Natural killer cell (primary cell): ENCODE data around the gene TEAD3. TPM values are rescaled to one million over a fixed set of nuclear protein-coding genes. Genes with fewer than 3 reads are reported as not detected.
"Not testable (repeated sequence)": the region's sequence is repeated elsewhere in the genome, so short reads cannot be mapped to it uniquely, and the experiment has no call there.

Source experiments
- ATAC-seq, 3 donors: fragments of 150-1000 bp in 2 of 3; fragments of 200-7000 bp in 1 of 3; cut with Tn5 transposase; 1 replicate in 1 of 3; 2 replicates in 2 of 3; pipeline ENCODE4 v1.10.0; 2021; ENCODE audit warnings: mild to moderate bottlenecking in 2 of 3, moderate library complexity in 2 of 3
- DNase-seq, 2 donors: peaks; one replicate each; pipeline versions ENCODE4 v3.0.0 to v3.0.0-alpha.2; 2013 to 2021; ENCODE audit warnings: mixed read lengths in 1 of 2
- H3K27ac ChIP-seq: one replicate; pipeline ENCODE4 v1.5.1; 2013; ENCODE audit warnings: mild to moderate bottlenecking, low read length
- H3K27me3 ChIP-seq: one replicate; pipeline ENCODE4 v1.6.1; 2013; ENCODE audit warnings: low read length; ENCODE audit not compliant: control insufficient read depth, insufficient read depth
- H3K36me3 ChIP-seq: one replicate; pipeline ENCODE4 v1.6.1; 2013; ENCODE audit warnings: low read length; ENCODE audit not compliant: control insufficient read depth, insufficient read depth
- H3K4me1 ChIP-seq: one replicate; pipeline ENCODE4 v1.6.1; 2013; ENCODE audit warnings: low read length; ENCODE audit not compliant: control insufficient read depth, insufficient read depth
- H3K4me3 ChIP-seq: one replicate; pipeline ENCODE4 v1.5.1; 2013; ENCODE audit warnings: low read length
- H3K9me3 ChIP-seq: one replicate; pipeline ENCODE4 v1.6.1; 2013; ENCODE audit warnings: low read length; ENCODE audit not compliant: control insufficient read depth, insufficient read depth
- H3K27ac Mint-ChIP-seq, 2 donors: one replicate each; pipeline ENCODE4 v1.8.0; 2022; ENCODE audit warnings: mild to moderate bottlenecking in 2 of 2, mixed read lengths in 2 of 2, moderate library complexity in 1 of 2
- H3K27me3 Mint-ChIP-seq, 2 donors: one replicate each; pipeline ENCODE4 v1.8.0; 2022; ENCODE audit warnings: low read depth in 2 of 2, mixed read lengths in 2 of 2
- H3K36me3 Mint-ChIP-seq: one replicate; pipeline ENCODE4 v1.8.0; 2022; ENCODE audit warnings: mixed read lengths
- H3K4me1 Mint-ChIP-seq, 2 donors: one replicate each; pipeline ENCODE4 v1.8.0; 2022; ENCODE audit warnings: mixed read lengths in 2 of 2
- H3K4me3 Mint-ChIP-seq: one replicate; pipeline ENCODE4 v1.8.0; 2022; ENCODE audit warnings: mild to moderate bottlenecking, moderate library complexity, mixed read lengths
- H3K9me3 Mint-ChIP-seq, 2 donors: one replicate each; pipeline ENCODE4 v1.8.0; 2022; ENCODE audit warnings: mixed read lengths in 2 of 2
- WGBS: methylation state at CpG from one replicate; pipeline ENCODE4 v1.1.7; 2013; ENCODE audit warnings: missing lambda C conversion rate; ENCODE audit not compliant: insufficient coverage; 5-methylcytosine and 5-hydroxymethylcytosine counted together
- intact Hi-C: fragments of 100-400 bp; cut with micrococcal nuclease; formaldehyde crosslinking; loops from one replicate; pipeline ENCODE4 v1.14.2; 2022
- total RNA-seq, 4 donors: library from RNA; stranded (reverse); fragments of 120-200 nt in 1 of 4; gene quantifications; one replicate each; pipeline versions ENCODE4 v1.2.3 to v1.2.4, GENCODE V29; 2013 to 2022
- TF ChIP-seq, protein P1 (sequence below): fragments of 200-600 bp; IDR thresholded peaks from one replicate; pipeline ENCODE4 v1.8.0; 2022; ENCODE audit warnings: antibody characterized with exemption

Gene TEAD3
- total RNA-seq, 3 donors from 2014 or later (not counting 1 experiment from before 2014, with no cell fraction given), result 0.39 TPM; not detected in 2

DNA sequence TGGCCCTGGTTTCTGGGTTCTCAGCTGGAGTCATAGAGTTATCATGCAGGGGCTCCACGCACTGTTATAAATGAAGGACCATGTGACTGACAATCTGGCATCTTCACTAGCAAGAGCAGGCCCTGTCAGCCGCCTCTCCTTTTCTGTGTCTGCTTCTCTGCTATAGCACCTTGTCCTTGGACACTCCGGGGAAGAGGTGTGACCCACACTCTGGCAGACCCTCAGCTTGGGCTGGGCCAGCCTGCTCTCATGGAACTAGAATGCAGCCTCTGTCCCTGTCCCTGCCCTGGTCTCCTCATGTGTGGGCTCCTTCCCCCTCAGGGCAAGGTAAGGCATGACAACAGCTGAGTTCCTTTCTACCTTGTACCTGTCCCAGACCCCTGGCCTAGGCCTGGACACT lies 55.7 kb downstream of the TEAD3 start:
- Histone ChIP-seq H3K9me3 (no peaks in the 10 kb centered on the region), H3K27ac (no peak overlapping the region), H3K27me3 (no peaks in the 10 kb centered on the region), H3K4me3 (no peak overlapping the region), H3K4me1 (peaks cover 7% of the 10 kb centered on the region), H3K36me3 (no peaks in the 10 kb centered on the region)
- no peaks in the 10 kb centered on the region for H3K36me3 Mint-ChIP-seq
- no peak for ATAC-seq
- H3K27ac Mint-ChIP-seq, result no peak overlapping the region
- no peak overlapping the region for H3K4me3 Mint-ChIP-seq
- DNase-seq, result no peak
- H3K27me3 Mint-ChIP-seq, result no peaks in the 10 kb centered on the region
- intact Hi-C loops, result no loop called here
- 91% methylated on average over 3 of the region's 3 CpGs for WGBS
- H3K9me3 Mint-ChIP-seq, result no peaks in the 10 kb centered on the region
- H3K4me1 Mint-ChIP-seq, result peaks cover 0 to 6% of the 10 kb centered on the region in 2 donors
- TF ChIP-seq, protein P1, sequence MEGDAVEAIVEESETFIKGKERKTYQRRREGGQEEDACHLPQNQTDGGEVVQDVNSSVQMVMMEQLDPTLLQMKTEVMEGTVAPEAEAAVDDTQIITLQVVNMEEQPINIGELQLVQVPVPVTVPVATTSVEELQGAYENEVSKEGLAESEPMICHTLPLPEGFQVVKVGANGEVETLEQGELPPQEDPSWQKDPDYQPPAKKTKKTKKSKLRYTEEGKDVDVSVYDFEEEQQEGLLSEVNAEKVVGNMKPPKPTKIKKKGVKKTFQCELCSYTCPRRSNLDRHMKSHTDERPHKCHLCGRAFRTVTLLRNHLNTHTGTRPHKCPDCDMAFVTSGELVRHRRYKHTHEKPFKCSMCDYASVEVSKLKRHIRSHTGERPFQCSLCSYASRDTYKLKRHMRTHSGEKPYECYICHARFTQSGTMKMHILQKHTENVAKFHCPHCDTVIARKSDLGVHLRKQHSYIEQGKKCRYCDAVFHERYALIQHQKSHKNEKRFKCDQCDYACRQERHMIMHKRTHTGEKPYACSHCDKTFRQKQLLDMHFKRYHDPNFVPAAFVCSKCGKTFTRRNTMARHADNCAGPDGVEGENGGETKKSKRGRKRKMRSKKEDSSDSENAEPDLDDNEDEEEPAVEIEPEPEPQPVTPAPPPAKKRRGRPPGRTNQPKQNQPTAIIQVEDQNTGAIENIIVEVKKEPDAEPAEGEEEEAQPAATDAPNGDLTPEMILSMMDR, result no peak

DNA sequence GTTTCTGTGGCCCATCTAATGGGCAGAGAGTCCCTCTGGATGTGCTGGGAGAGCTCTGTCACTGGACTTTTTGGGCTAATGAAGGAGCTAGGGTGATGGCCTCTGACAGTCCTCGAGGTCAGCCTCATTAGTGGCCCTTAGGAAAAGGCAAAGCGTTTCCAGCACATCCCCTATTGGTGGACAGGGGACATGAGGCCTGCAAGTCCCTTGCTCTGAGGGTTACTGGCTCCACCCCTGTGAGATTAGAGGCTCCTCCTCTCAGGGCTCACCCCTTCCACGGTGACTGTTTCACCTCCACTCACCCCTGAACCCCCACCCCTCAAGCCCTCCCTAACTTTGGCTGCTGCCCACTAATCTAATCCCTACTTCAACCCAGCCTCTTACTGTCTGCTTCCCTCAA lies 57.6 kb downstream of the TEAD3 start:
- no peak overlapping the region for H3K4me3 ChIP-seq
- Mint-ChIP-seq H3K9me3 (no peaks in the 10 kb centered on the region), H3K4me3 (no peak overlapping the region), H3K36me3 (no peaks in the 10 kb centered on the region), H3K27me3 (no peaks in the 10 kb centered on the region), H3K27ac (no peak overlapping the region), H3K4me1 (no peaks in the 10 kb centered on the region)
- intact Hi-C loops, result no loop called here
- H3K36me3 ChIP-seq, result no peaks in the 10 kb centered on the region
- no peaks in the 10 kb centered on the region for H3K4me1 ChIP-seq
- H3K27me3 ChIP-seq, result no peaks in the 10 kb centered on the region
- no peak for DNase-seq
- no peak overlapping the region for H3K27ac ChIP-seq
- ATAC-seq, result no peak
- 67% methylated on average over 3 of the region's 3 CpGs for WGBS
- TF ChIP-seq, protein P1, result no peak
- no peaks in the 10 kb centered on the region for H3K9me3 ChIP-seq

DNA sequence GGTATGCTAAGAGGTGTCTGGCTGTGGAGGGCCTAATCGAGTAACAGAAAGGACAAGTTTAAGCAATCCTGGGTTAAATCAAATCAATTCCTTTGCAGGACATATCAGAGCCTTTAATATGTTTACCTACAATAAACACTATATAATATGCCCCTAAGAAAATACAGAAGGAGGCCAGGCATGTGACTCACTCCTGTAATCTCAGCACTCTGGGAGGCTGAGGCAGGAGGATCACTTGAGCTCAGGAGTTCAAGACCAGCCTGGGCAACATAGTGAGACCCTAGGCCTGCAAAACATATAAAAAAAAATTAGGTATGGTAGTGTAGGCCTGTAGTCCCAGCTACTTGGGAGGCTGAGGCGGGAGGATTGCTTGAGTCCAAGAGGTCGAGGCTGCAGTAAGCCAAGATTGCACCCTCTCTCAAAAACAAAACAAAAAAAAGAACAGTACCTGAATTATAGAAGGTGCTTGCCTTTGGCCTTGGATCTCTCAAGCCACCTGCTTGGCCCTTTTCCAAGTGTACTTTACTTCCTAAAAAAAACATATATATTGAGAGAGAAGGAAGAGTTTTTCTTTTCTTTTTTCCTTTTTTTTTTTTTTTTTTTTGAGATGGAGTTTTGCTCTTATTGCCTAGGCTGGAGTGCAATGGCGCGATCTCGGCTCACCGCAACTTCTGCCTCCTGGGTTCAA lies 58.4 kb downstream of the TEAD3 start:
- DNase-seq, H3K4me1 Mint-ChIP-seq, H3K9me3 ChIP-seq, H3K36me3 Mint-ChIP-seq, H3K4me3 ChIP-seq, H3K4me3 Mint-ChIP-seq, H3K36me3 ChIP-seq, intact Hi-C loops, H3K4me1 ChIP-seq, H3K27ac Mint-ChIP-seq, H3K27me3 Mint-ChIP-seq, ATAC-seq, H3K9me3 Mint-ChIP-seq, H3K27ac ChIP-seq, H3K27me3 ChIP-seq: not testable (repeated sequence)
- WGBS, result 97% methylated on average over 4 of the region's 7 CpGs

DNA sequence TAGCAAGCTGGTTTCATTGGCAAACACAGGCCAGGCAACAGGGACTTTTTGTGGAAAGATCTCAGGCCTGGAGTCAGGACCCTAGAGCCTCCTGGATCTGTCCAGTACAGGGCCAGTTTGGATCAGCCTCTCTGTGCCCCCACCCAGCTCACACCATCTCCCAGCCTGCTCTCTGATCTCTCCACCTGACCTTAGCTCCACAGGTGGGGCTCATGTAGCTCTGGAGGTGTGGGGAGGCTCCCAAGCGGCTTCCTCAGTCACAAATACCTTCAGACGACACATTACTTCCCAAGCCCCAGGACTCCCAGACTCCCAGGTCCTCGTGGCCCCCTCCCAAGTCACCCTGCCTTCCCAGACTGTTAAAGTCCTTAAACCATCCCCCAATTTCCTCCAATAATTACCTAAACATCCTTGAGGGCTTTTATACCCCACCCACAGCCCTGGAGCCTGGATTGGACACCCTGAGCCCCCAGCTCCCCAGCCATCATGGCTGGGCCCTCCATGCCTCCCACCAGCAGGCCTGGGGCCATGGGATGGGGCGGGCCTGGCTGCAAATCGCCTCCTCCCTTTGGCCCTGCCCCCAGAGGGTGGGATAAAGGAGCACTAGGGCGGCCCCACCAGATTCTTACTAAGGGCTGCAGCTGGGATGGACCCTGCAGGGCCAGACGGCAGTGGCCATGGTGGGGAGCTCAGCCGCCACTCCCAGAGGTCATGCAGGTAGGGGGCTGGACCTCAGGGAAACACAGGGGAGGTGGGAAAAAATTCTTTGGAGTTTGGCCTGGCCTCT lies 60.6 kb downstream of the TEAD3 start:
- Histone ChIP-seq H3K9me3 (no peaks in the 10 kb centered on the region), H3K4me3 (no peak overlapping the region), H3K36me3 (no peaks in the 10 kb centered on the region), H3K4me1 (no peaks in the 10 kb centered on the region), H3K27me3 (no peaks in the 10 kb centered on the region), H3K27ac (no peak overlapping the region)
- DNase-seq, result no peak
- WGBS, result 84% methylated on average over 8 of the region's 8 CpGs
- Mint-ChIP-seq H3K27me3 (no peaks in the 10 kb centered on the region), H3K4me3 (no peak overlapping the region), H3K9me3 (no peaks in the 10 kb centered on the region), H3K27ac (peak overlapping the region in 1 of 2 donors; percentile 28), H3K4me1 (no peaks in the 10 kb centered on the region), H3K36me3 (no peaks in the 10 kb centered on the region)
- TF ChIP-seq, protein P1, result no peak
- ATAC-seq, result no peak
- intact Hi-C loops, result no loop called here
